ENCODE measurements around the gene FADS3.
A peak's percentile ranks its signal among the peaks of the same experiment; 100 is the strongest.

The FADS3 gene

DNA sequence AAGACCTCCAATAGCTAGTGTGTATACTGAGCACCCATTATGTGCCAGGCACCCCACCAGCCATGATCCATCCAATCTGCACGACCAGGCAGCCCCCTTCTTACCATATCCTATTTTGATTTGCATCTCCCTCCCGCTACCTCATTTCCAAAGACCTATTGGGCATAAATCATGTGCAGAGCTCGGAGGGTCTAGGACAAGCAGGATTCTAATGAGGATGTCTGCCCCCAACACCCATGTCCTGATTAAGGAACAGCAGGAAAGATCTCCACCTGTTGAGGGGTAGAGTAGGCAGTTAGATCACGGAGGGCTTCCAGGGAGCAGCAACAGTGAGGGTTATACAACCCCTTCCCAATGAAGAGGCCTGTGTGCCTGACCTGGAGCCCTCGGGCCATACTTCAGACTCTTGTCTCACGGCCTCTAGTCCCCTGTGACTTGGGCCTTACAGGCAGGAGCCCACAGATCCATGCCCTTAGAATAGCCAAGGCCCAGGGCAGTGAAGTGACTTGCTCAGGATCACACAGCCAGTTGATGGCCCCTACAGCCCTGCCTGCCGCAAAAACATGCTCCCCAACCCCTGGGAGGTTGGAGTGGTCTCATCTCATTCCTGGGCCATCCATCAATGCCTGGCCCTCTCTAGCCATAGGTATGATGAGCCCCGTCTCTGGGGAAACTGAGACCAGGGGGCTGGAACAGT lies 22.5 kb upstream of the FADS3 start:
- no peak for DNase-seq (ENCODE audit: low spot score)

DNA sequence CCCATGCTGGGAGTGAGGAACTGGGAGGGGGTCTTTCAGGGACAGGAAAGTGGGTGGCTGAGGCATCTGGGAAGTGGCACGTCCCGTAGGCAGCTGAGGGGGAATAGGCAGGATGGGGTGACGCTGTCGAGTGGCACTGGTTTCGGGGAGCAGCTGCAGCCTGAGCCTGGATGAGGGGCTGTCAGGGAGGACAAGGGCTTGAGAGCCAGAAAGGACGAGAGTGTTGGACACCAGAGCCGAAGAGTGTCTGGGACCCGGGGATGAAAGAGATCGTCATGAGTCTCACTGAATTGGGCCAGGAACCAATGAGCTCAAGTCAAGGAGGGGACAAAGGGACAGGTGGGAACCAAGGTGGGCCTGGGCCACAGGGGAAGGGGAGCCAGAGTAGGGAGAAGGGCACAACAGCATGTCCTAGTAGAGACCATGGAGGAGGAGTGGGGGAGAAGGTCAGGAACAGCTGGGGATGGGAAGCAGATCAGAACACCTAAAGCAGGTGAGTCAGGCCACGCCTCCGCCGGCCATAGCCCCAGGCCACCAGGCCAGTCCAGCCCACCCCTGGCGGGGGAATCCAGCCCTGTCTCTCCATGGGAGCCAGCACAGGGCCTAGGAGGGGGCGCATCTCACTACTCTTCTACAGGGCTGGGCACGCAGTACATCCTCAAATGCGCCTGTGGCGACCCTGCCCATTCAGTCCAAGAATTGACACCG lies 21.8 kb upstream of the FADS3 start:
- no peak for DNase-seq (ENCODE audit: low spot score)

DNA sequence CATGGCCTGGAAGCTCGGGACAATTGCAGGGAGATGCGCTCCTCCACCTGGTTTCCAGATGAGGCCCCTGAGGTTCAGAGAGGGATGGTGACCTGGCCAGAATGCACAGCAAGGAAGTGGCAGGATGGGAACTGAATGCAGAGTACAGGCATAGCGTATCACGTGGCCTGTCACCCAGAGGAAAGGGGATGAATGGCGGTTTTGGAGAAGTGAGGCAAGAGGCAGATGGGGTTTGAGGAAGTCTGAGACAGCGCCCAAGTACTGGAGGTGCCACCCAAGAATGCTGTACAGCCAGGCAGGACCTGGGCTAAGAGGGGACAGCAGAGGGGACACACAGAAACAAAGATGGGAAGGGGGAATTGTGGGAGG lies 21.2 kb upstream of the FADS3 start:
- DNase-seq (ENCODE audit: low spot score), result peak; percentile 80

DNA sequence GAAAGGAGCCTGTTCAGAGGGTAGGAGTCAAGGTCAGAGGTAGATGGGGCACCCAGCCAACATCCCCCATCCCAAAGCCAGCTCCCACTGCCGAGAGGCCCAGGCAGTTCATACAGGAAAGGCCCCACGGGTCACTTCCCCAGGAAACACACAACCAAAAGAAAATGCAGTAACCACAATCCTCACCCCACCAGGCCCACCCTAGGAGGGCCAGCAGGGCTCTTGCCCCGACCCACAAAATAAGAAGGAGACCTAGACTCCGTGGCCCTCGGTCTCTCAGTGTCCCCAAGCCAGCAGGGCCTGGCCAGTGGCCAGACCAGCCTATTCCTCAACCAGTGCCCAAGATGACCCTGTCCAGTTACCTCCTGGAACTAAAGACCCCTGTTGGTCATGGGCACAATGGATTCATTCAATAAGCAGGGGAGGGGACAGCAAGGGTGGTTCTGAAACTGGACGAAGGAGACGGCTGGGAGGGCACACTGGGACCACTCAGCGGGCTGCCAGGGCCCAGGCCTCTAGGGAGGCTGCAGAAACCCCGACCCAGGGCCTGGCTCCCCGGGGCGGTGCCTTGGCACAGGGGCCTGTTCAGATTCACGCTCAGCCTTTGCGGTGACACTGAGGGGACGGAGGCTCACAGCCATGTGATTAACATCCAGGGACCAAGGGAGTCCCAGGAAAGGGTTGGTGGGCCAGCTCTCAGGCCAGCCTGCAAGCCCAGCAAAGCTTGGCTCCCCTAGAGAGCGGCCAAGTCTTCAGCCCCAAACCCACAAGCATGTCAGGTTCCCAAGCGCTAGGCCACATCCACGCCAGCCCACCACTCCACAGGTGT lies 20.6 kb upstream of the FADS3 start:
- DNase-seq (ENCODE audit: low spot score), result no peak

DNA sequence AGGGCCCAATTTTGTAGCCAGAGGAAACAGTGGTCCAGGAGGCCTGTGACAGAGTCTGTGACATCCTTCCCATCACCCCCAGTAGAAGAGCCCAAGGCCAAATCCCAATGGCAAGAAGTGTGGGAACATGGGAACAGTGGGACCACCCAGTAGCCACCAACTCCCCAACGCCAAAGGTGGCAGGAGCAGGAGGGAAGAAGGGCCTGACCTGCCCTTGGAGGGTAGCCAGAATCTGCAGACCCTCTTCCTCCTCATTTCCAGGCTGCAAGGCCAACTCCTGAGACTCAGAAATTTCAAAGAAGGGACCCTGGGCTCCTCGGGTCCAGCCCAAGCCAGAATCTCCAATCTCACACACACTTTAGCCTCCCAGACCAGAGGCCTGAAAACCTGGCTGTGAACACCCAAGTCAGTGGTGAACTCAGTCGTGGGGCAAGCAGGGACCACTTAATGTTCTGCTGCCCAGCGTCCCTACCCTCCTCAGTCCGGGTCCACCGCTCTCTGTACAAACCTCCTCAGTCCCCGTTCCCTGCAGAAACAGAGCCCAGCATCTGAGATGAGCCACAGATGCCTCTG lies 19.9 kb upstream of the FADS3 start:
- no peak for DNase-seq (ENCODE audit: low spot score)

DNA sequence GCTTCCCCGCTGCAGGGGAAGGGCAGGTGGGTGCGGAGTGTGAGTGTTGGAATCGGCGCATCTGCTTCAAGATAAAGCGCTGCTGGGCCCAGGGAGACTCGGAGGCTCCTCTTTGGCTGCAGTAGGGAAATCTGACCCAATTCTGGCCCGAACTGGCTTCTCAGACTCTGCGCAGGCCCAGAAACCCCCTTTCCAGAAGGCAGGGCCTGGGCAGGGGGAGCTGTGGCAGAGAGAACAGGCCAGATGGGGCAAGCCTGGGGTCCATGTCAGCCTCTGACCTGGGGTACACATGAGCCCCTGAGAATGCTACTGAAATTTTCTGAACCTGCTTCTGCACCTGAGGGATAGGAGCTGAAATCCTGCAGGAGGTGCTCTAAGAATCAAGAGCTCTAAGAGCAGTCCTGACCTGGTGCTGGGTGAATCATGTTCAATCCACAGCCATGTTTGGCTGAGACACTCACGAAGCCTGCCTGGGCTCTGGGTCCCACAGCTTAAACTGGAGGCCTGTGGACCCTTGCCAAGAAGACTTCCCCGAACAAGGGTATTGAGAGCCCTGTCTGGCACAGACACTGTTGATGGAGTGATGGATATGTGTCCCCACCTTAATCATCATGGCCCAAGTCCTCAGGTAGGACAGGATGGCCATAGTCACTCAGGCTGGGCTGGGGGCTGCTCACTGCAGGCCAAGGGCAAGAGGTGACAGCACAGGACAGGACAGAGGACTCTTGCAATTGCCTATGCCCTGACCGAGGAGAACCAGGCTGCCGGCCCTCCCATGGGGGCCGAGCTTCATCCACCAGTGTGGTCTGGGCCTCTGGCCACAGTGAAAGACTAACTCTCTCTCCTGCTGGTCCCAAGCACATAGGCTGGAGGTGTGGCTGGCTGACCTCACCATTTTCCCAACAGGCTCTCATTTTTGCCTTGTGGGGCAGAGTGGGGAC lies 19.1 kb upstream of the FADS3 start:
- no peak for DNase-seq (ENCODE audit: low spot score)

DNA sequence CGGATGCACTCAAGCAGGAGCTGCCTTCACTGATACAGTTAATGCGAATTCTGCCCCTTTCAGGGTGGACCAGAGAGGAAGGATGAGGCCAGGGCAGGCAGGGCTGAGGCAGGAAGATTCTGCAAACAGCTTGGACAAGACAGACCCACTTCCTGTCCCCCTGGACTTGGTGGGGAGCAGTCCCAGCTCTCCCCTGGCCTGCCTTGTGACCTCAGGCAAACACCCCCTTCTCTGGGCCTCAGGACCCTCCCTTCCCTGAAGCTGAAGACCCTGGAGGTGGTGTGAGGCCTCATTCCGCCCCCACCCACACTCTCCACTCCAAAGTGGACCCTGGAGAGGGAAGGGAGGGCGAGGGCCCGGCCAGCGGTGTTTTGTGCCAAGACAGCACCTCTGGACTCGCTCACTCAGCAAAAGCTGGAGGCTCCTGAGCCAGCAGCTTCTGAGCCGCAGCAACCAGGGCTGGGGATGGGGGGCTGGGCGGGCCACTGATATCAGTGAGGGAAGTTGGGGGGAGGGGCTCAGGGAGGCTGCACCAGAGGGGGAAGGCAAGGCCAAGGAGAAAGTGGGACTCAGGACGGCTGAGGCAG lies 17.5 kb upstream of the FADS3 start:
- peak; percentile 47 for DNase-seq (ENCODE audit: low spot score)

DNA sequence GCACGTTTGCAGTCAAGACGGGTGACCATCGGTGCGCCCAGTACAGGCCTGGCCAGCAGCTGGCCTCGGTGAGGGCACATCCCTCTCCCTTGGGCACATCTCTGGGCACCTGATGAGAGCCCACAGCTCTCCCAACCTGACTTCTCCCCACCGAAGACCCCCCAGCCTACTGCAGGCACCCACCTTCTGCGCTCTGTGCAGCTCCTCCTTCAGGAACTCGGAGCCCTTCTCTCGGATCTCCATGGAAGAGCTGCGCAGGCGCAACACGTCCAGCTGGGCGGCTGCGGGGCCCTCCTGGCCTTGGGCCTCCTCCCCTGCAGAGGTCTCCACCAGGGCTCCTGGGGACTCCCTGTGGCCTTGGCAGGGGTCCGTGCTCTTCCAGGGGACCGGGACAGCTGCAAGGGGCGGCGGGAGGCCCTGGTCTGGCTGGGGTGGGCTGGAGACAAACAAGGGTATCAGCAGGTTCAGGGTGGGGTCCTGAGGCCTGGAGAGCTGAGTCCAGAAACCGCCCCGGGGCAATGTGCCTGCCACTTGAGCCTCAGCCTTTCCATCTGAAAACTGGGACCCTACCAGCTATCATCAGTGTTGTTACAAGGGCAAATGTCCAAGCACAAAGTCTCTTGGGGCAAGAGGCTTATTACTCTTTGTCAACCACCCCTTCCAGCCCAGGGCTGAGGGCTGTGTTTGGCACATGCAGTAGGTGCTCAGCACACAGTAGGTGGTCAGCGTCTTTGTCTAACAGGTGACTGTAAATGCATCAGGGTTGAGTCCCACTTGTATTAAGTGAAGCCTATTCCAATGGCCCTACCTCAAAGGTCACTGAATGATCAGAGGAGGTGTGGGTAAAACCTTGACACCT lies 16.8 kb upstream of the FADS3 start:
- DNase-seq (ENCODE audit: low spot score), result no peak

DNA sequence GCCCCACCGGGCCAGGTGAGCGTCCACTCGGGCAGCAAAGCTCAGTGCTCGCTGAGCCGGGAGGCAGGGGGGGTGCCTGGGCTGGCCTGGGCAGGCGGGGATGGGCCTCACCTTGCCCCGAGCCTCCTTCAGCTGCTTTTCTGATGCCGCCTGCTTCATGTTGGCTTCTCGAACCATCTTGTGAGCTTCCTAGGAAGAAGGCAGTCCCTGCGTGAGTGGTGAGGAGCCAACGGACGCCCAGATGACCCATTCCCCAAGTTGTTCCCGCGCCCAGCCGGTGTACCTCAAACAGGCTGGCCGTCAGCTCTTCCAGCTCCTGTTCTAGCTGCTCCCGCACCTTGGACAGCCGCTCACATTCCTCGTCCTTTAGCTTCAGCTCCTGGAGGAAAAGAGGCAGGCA lies 15.9 kb upstream of the FADS3 start:
- DNase-seq (ENCODE audit: low spot score), result no peak

DNA sequence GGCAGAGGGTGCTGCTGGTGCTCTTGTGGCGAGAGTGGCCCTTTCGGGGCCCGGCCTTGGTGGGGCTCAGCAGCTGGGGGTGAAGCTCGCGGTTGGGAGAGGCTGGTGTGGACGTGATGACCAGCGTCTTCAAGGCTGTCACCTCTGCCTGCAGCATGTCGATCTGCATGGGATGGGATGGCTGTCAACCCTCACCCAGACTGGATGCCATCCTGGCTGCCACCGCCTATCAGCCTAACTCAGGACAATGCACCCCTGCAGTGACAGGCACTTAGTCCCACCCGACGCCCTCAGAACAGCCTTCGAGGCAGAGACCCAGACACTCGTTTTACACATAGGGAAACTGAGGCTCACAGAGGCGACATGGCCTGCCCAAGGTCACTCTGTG lies 15.2 kb upstream of the FADS3 start:
- no peak for DNase-seq (ENCODE audit: low spot score)

DNA sequence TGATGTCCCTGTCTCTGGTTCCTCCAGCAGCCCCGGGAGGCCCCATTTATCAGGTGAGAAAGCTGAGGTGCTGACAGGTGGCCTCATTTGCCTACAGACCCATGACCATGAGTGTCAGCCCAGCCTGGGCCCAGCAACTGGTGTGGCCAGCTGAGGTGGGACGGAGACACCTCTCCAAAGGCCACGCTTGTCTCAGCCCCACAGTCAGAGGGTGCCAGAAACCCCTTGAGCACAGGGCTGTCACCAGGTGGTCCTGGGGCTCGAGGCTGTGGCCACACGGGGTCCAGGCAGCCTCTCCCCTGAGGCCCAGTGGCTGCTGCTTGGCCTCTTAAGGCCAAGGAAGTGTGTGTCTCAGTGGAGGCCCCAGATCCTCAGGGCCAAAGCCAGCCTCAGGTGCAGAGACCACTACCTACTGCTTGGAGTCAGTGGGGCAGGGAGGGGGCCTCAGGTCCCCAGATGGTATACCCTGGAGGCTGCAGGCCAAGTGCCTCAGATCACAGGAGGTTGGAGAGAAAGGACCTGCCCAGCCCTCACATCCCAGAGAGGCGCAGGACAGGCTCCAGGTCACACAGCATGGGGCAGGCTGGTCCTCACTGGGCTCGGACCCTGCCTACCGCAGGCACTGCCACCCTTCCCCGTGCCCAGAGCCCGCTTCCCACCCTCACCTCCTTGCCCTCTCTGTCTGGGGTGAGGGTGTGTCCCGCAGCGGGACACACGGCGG lies 14.6 kb upstream of the FADS3 start:
- DNase-seq (ENCODE audit: low spot score), result no peak

DNA sequence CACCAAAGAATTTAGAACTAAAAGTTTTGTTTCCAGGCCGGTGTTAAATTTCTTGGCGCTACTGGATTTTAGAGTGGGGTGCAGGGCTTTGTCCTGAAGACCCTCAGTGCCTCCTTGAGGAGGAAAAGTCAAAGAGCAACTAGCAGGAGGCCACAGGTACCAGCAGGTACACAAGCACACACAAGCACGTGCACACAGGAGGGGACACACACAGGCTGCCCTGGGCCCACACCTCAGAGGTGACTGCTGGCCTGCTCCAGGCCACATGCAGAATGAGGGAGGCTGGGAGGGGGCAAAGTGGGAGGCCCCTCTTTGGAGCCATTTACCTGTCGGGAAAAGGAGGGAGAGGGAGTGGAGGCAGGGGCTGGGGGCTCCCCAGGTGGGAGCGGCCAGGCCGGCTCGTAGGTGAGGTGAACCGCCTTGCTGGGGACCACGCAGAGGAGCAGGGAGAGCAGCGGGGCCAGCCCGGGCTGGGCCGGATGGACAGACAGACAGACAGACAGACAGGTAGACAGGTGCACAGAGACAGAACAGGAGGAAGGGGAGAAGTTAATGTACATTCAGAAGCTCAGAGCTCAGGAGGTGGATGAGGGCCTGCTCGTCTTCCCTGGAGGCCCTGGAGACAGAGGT lies 13.8 kb upstream of the FADS3 start:
- DNase-seq (ENCODE audit: low spot score), result no peak

DNA sequence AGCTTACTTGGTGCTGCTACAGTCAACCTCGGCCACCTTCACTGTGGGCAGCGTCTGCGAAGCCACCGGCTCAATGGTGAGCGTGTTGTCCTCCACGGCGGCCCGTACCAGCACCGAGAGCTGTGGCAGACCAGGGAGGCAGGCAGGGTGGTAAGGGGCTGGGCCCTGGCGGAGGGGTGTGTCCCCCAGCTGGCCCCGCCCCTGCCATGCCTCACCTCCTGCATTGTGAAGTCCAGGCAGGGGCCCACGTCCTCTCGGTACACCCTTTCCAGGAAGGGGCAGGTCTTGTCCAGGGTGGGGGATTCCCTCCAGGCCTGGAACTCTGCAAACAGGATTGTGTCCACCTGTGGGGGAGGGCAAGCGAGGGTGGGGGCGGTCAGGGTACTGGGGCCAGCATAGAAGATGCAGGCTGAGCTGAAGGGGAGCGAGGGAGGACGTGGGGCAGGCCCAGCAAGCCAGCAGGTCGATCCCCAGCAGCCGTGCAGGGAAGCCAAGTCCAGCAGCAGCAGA lies 13.2 kb upstream of the FADS3 start:
- no peak for DNase-seq (ENCODE audit: low spot score)

DNA sequence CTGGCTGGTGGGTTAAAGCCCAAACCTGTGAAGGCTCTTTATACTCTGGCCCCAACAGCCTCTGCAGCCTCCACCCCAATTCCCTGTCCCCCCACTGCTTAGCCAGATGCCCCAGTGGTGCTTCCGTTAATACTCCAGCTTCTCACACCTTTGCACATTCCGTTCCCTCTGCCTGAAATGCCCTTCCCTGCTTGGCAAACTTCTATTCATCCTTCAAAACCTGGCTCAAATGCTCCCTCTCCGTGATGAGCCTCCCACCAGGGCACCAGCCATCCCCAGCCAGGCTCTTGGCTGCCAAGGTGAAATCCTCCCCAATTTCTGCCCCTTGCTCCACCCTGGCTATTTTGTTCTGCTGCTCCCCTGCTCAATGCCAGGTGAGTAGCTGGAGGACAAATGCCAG lies 12.5 kb upstream of the FADS3 start:
- no peak for DNase-seq (ENCODE audit: low spot score)

DNA sequence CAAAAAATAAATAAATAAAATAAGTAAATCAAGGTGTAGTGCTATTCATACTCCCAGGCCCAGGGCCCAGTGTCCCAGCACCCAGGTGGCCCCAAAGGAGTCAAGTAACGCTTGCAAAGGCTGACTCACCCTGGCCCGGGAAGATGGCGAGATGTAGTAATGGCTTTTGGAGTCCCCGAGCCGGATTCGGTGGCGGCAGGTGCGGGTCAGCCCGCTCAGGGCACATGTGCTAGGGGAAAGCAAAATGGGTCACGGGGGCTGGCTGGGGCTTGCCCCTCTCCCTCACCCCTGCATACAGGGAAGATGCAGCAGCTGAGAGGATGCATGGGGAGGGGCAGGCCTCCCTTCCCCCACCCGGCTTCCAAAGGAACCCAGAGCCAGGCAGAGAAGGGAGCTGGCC lies 11.0 kb upstream of the FADS3 start:
- DNase-seq (ENCODE audit: low spot score), result no peak

DNA sequence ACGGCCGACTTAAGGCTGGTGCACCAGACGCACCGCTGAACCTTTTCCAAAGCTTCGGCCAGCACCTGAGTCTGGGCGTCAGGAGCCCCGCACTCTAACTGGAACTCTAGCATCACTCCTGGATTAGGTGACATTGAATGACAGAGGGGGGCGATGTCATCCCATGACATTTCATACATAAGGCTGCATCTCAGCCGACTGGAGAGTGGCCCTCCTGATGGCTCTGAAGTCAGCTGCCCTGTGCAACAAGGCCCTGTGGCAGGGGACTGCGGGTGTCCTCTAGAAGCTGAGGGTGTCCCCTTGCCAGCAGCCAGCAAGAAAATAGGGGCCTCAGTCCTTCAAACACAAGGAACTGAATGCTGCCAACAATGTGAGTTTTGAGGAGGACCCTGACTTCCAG lies 10.1 kb upstream of the FADS3 start:
- DNase-seq (ENCODE audit: low spot score), result no peak

DNA sequence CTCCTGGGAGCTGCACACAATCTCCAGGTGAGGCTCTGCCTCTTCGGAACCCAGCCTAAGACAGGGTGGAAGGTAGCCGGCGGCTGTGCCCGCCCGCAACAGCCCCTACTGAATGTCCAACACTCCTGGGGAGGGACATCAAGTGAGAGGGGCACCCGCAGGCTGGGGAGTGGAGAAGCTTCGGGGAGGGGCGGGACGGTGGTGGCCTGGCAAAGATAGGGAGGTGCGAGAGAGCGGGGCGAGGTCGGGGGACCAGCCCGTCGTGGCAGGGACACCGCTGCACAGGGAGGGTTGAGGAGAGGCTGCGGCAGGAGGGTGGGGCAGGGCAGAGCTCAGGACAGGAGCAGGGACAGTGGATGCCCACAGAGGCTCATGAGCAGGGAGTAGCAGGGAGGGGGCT lies 8.9 kb upstream of the FADS3 start:
- DNase-seq (ENCODE audit: low spot score), result no peak

DNA sequence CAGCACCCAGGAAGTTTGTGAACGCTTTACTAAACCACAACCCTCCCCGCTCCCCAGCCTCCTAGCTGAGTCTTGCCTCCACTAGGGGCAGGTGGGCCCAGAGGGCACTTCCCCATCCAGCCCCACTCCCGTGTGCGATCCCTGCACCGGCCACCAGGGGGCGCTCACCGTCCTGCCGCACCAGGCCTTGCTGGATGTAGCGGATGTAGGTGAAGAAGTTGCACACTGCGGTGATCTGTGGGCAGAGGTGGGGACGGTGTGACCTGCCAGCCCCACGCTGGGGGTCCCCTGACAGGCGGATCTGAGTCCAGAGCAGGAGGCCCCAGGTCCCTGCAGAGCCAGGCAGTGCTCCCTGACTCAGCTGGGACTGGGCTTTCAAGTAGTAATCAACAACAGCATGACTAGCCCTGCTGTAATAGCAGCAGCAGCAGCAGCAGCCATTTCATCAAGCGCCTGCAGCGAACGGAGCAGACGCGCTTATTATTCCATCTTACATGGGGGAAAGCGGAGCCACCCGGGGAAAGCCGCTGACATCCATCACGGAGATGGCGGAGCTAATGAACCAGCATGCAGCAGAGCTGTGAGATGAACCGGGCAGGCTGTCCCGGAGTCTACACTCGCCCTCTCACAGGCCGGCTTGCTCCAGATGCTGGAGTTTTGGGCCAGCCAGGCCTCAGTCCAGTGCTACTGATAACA lies 7.9 kb upstream of the FADS3 start:
- peak; percentile 83 for DNase-seq (ENCODE audit: low spot score)

All from Ammon's horn (tissue), 1 donor.